Sigmoid colon (tissue), 4 donors: Measurements from ENCODE around the gene USP24.

Experiments
- CTCF ChIP-seq, 4 experiments: fragments of 450-650 bp in 3 of 4; fragments of 200-600 bp in 1 of 4; IDR thresholded peaks; one replicate each; pipeline ENCODE4 v1.5.1; 2016 to 2019; ENCODE audit warnings: antibody characterized with exemption in 4 of 4, mild to moderate bottlenecking in 3 of 4, moderate library complexity in 2 of 4
- EP300 ChIP-seq, 4 donors: sonication (generic); formaldehyde crosslinking; IDR thresholded peaks; one replicate each; pipeline ENCODE4 v1.6.1; 2017; ENCODE audit warnings: antibody characterized with exemption in 4 of 4

DNA sequence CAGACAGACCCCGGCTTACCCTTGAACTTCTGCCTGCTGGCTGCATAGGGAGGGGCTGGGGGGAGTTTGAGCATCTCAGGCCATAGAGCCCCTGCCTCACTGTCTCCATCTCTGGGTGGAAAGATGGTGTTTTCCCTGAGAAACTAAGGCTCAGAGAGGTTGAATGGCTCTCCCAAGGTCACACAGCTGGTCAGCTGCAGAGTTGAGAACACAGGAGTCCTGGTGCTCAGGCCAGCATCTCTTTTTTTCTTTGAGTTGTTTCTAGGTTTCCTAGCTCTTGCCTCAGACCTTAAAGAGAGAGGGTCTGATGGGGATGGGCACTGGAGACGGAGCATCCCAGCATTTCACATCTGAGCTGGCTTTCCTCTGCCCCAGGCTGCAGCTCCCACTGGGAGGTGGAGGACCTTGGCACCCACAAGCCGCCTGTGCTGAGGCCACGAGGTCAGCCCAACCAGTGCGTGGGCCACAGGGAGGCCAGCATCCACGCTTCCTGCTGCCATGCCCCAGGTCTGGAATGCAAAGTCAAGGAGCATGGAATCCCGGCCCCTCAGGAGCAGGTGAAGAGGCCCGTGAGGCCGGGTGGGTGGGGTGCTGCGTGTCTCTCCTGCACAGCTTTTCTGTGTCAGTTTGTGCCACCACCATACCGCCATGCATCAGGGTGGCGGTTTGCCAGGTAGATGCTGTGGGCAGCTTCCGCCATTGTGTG, 154.0 kb downstream of the USP24 start:
- TF ChIP-seq CTCF (IDR thresholded peaks at IDR 0.05) (no peak), EP300 (IDR thresholded peaks at IDR 0.05) (no peak)
